Forelimb muscle (tissue), 1 donor: ENCODE data around the gene TFAP2E. TPM values are rescaled to one million over a fixed set of nuclear protein-coding genes. Genes with fewer than 3 reads are reported as not detected.

ENCODE experiments used
- DNase-seq: peaks from one replicate; pipeline ENCODE4 v3.0.0-alpha.2; 2013; ENCODE audit warnings: low read depth
- polyA plus RNA-seq: library from polyadenylated mRNA; unstranded; fragments of 120-200 nt; gene quantifications from one replicate; pipeline ENCODE4 v1.2.1, GENCODE V29; 2013; ENCODE audit not compliant: insufficient read length

Gene TFAP2E
- polyA plus RNA-seq, 1 donor = 0.59 TPM

DNA sequence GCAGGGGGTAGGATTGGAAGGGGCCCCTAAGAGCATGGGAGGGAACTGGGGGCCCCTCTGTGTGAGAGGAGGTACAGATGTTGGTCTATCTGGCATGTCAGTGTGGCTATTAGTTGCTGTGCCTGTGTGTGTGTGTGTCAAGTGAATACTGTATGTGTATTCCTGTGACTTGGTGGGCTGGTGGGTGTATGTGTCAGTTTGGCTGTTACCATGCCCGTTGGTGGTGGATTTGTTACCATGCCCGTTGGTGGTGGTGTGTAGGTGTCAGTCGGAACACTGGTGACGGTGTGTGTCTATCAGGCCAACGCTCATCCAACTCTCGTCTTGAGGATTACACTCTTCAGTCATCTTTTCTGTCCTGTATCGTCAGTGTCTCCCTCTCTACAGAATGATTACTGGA lies 22.6 kb downstream of the TFAP2E start:
- DNase-seq = no peak

DNA sequence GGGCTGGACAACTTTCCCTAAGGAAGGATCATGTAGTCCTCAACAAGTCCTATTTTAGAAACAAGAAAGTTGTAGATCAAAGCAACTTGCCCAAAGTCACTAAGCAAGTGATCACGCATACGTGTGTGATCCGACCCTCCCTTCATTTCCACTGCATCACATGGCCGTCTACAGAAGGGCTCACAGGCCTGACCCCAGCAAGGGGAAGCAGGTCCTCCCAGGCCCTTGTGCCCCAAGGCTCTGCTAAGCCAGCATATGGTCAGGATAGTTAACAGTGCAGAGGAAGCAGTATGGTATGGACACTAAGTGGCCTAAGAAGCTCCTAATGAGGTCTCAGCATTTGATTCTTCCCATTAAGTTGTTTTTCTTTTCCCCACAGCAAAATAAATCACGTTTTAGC lies 24.8 kb downstream of the TFAP2E start:
- DNase-seq = no peak

DNA sequence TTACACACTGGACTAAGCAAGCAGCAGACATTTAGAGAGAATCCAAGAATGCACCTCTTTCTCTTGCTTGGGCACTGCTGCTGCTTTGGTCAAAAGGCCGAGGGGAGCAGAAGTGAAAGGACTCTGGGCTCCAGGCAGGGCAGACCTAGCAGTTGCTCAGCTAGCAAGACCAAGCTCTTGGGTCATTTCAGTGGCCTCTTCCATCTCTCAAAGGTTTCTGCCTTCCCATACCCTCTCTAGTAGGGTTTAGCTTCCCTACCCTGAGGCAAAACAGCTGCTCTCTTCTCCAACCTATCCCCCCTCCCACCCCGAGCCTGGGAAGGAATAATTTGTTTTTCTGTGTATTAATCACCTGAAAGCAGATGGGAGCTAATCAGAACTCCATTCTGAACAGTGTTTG lies 25.8 kb downstream of the TFAP2E start:
- no peak for DNase-seq

DNA sequence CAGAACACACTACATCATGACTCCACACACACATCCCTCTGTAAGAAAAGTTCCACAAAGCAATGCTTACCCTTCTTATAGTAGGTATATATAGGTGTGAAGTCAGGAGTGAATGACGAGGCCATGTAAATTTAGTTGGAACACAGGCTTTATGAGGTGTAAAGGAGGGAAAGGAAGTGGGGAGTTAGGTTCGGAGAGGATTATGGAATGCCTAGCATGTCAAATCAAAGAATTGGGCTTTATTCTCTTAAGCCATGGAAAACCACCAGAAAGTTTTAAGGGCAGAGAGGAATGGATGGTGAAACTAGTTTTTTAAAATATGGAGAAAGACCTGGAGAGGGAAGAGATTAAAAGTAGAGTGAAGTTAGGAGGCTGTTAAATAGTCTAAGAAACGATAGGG lies 26.3 kb downstream of the TFAP2E start:
- no peak for DNase-seq

DNA sequence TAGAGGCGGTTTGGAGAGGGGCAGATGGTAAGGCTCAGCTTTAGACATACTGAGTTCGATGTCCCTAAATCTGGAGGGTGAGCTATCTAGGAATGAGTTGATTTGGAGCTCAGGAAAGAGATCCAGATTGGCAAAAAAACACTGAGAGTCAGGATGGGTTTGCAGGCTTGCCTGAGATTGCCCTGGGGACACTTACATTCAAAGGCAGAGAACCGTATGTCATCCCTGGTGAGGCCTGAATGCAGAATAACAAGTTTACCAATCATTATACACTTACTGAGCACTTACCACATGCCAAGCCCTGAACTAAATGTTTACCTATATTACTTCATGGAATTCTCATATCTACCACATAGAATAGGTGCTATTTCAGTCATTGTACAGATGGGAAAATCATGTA lies 27.5 kb downstream of the TFAP2E start:
- DNase-seq = no peak

GRCh38 chr1:35603468-35603867 lies 30.4 kb downstream of the TFAP2E start:
- no peak for DNase-seq

DNA sequence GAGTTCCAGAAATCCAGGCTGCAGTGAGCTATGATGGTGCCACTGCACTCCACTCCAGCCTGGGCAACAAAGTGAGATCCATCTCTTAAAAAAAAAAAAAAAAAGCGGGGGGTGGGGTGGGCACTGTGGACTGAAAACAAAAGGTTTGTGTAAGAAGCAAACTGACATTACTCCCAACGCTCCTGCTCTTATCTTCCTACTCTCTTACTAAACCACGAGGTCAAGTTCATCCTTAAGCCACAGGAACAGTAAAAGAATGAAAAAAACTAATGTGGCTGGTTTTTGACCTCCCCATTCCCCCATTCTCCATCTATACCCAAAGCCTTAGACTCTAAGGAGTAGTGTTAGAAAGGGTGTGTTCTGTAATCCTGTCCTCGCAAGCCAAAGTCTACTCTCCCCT lies 30.8 kb downstream of the TFAP2E start:
- no peak for DNase-seq

DNA sequence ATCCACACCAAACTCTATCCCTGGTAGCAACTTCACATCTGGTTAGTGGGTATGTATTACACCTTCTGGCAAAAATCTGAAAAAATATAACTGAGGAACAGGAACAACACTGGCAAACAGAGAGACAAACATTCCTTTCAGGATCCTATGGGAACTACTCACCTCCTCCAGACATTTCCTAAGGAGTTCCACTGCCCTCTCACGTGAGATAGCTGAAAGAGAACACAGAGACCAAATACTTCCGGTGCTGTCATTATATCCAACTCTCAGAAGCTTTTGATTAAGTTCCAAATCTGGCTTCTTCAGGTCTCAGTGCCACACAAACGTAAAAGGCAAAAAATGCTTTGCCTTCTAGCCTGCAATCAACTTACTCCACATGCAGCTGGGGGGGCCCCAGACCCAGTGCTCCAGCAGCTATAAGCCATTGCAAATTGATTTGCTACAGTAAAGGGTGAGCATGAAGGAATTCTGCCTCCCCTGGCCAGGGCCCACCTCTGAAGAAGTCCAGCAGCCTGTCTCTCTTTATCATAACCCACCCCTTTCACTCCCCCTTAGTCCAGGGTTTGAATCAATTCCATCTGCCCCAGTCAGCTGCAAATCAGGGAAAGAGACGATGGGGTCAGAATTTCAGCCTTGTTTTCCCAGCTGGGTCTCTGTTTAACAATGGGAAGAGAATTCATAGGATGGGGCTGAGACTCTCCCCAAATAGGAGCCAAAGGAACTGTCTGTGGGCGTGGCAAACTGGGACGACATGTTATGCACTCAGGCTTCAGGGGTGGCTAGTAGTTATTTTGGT lies 32.2 kb downstream of the TFAP2E start:
- no peak for DNase-seq

- no peak for DNase-seq
Measured at GRCh38 chr1:35605867-35606182, 32.7 kb downstream of the TFAP2E start.

- DNase-seq = no peak
Measured at GRCh38 chr1:35611655-35612054, 38.5 kb downstream of the TFAP2E start.

DNA sequence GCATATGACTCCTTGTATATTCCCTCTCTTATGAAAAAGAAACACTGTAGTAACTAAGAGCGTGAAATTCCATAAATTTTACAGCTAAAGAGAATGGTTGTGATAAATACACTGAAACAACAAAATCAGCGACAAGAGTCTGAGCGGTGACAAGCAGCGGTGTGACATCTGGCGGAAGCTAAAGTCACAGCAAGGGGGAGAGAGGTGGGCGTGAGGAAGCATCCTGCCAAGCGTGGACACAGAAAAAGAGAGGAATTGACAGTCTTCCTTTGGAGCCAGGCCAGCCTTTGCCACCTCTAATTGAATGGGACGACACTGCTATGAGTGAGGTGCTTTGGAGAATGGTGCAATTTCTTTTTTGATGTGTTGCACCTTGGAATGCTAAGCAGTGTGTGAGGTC lies 42.3 kb downstream of the TFAP2E start:
- no peak for DNase-seq

- no peak for DNase-seq
Measured at GRCh38 chr1:35619237-35620121, 46.4 kb downstream of the TFAP2E start.

GRCh38 chr1:35622510-35623178 lies 49.5 kb downstream of the TFAP2E start:
- no peak for DNase-seq

GRCh38 chr1:35623832-35624231 lies 50.7 kb downstream of the TFAP2E start:
- no peak for DNase-seq

DNA sequence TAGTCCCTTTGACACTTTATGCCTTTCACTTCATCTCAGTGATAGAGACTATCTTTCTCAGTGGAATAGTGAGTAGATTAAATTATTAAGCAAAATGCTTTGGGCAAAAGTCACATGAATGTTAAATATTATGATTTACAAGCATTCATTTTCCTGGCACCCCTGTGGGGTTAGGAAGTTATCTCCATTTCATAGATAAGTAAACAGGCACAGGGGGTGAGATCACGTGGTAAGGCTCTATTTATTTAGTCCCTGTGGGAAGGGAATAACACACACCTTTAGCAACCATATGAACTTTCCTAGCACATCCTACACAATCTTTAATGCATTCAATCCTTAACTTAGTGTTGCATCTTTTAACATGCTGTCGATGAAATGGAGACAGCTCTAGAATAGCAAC lies 55.9 kb downstream of the TFAP2E start:
- no peak for DNase-seq

DNA sequence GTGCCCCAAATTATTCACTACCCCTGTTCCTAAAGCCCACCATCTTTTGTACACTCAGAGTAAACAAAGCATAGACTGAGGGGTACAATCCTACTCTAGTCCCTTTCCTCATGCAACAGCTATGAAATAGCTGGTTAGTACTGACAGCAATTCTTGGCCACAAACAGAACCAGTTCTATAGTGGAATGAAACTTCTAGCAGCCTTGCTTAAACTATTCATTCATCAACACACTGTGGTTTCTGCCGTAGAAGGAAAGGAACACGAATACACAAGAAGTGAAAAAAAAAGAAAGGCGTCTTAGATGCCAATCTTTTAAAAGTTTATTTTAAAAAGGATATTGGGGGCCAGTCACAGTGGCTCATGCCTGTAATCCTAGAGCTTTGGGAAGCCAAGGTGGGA lies 58.3 kb downstream of the TFAP2E start:
- no peak for DNase-seq

DNA sequence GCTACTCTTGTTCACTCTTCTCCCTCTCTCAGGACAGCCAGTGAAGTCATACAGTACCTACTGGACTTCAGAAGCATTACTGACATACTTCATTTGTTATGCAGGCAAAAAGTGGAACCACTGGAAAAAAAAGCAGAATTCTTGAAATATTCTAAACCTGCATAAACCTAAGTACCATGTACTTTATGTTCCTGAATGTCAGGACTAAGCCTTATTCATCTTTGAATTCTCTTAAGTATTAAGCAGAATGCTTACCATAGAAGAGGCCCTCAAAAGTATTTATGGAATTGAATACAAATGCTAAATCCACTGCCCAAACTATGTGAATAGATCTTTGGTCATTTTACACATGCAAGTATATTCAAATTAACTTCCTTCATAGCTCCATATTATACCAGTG lies 60.4 kb downstream of the TFAP2E start:
- DNase-seq = no peak

DNA sequence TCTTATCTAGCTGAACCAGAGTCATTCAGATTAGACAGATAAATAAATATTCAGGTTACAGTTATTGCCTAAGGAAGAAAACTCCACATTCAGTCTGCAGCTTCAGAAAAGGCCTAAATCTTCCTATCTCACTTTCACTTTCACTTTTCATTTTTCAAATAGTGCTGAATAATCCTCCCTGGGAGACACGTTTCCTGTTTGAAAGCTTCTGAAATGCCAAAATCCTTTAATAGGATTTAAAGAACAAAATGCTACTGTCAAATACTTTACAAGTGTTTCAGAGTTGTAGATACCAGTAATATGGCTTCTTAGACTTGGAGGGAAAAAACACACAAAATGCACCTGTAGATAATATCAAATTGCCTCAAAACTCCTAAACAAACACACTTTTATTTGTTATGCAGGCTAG lies 64.3 kb downstream of the TFAP2E start:
- DNase-seq = no peak

DNA sequence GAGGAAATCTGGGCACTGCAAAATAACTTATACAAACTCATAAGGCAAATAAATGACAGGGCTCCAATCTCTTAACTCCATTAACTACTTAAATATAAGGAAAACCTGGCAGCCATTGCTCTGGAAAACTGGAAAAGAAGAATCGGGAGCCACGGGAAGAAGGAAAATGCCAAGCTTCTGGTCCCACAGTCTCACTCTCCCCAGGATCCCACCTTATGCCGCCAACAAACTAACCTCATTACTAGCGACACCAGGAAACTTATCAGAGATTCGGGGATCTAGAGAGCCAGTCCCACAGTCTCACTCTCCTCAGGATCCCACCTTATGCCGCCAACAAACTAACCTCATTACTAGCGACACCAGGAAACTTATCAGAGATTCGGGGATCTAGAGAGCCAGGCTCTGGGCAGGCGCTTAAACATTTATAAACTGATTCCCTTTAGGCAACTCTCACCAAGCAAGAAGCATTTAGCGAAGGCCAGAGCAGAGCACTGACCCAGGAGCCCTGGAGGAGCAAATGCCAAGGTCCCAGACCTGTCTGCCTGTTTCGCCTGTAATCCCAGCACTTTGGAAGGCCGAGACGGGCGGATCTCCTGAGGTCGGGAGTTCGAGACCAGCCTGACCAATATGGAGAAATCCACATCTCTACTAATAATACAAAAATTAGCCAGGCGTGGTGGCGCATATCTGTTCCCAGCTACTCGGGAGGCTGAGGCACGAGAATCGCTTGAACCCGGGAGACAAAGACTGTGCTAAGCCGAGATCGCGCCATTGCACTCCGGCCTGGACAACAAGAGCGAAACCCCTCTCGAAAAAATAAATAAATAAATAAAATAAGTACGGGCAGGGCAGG lies 67.5 kb downstream of the TFAP2E start:
- no peak for DNase-seq

- DNase-seq = peak; percentile 89
Measured at GRCh38 chr1:35641233-35641866, 68.2 kb downstream of the TFAP2E start, which contains the start of gene PSMB2. PSMB2 (minus strand) TSS chr1:35641526; CDS start chr1:35641432, 94 bp downstream.

DNA sequence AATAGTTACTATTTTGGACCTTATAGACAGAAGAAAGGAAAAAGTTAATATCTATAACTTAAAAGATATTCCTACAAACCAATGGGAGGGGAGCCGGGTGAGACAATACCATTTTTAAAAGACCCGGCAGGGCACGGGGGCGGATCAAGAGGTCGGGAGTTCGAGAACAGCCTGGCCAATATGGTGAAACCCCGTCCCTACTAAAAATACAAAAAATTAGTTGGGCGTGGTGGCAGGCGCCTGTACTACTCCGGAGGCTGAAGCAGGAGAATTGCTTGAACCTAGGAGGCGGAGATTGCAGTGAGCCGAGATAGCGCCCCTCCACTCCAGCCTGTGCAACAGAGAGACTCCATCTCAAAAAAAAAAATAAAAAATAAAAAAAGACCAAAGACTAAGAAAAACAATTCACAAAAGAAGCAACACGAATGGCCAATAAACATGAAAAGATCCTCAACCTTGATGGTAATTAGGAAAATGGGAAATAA lies 69.4 kb downstream of the TFAP2E start:
- DNase-seq = no peak
